SK-N-SH treated with all-trans-retinoic acid at 6 μM for 48 hours (cell line): ENCODE results near the gene GJB4.
"Not testable (repeated sequence)": the region's sequence is repeated elsewhere in the genome, so short reads cannot be mapped to it uniquely, and the experiment has no call there.

Experiments used
- ZFP30 ChIP-seq: fragments of 450-650 bp; formaldehyde crosslinking; IDR thresholded peaks from 2 replicates; pipeline ENCODE4 v1.5.0; 2022; ENCODE audit warnings: mild to moderate bottlenecking, moderate library complexity
- TF ChIP-seq, protein P1 (sequence below): fragments of 250-450 bp; sonication (Bioruptor Pico); IDR thresholded peaks from 2 replicates; pipeline ENCODE4 v1.5.0; 2020; ENCODE audit warnings: mild to moderate bottlenecking, moderate library complexity

DNA sequence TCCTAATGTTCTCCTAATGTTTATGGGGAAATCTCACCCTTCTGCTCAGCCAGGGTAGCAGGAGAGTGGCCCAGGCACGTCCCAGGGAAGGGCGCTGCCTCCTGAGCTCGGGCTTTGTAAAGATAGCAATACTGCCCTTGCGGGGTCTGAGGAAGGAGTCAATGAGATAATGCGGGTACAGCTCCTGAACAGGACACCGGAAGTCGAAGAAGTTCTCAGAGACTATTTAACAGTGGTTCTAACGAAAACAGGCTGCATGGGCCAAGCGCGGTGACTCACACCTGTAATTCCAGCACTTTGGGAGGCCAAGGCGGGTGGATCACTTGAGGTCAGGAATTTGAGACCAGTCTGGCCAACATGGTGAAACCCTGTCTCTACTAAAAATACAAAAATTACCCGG lies 22.3 kb upstream of the GJB4 start:
- not testable (repeated sequence) for TF ChIP-seq ZFP30 (CRISPR knock-in tag)
- TF ChIP-seq, protein P1, sequence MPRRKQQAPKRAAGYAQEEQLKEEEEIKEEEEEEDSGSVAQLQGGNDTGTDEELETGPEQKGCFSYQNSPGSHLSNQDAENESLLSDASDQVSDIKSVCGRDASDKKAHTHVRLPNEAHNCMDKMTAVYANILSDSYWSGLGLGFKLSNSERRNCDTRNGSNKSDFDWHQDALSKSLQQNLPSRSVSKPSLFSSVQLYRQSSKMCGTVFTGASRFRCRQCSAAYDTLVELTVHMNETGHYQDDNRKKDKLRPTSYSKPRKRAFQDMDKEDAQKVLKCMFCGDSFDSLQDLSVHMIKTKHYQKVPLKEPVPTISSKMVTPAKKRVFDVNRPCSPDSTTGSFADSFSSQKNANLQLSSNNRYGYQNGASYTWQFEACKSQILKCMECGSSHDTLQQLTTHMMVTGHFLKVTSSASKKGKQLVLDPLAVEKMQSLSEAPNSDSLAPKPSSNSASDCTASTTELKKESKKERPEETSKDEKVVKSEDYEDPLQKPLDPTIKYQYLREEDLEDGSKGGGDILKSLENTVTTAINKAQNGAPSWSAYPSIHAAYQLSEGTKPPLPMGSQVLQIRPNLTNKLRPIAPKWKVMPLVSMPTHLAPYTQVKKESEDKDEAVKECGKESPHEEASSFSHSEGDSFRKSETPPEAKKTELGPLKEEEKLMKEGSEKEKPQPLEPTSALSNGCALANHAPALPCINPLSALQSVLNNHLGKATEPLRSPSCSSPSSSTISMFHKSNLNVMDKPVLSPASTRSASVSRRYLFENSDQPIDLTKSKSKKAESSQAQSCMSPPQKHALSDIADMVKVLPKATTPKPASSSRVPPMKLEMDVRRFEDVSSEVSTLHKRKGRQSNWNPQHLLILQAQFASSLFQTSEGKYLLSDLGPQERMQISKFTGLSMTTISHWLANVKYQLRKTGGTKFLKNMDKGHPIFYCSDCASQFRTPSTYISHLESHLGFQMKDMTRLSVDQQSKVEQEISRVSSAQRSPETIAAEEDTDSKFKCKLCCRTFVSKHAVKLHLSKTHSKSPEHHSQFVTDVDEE (CRISPR knock-in tag): not testable (repeated sequence)
